T1000 (cell line): Measurements from ENCODE around the gene PLEKHB1.

Source experiments
- DNase-seq: peaks from one replicate; lab custom pipeline; 2025; ENCODE audit warnings: mixed read lengths; lab: John Stamatoyannopoulos, UW

Gene PLEKHB1, protein sequence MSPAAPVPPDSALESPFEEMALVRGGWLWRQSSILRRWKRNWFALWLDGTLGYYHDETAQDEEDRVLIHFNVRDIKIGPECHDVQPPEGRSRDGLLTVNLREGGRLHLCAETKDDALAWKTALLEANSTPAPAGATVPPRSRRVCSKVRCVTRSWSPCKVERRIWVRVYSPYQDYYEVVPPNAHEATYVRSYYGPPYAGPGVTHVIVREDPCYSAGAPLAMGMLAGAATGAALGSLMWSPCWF

GRCh38 chr11:73645972-73646631 lies at the start of gene PLEKHB1:
Gene PLEKHB1, plus strand, starts transcription at chr11:73646581. Its CDS starts 28 bp downstream, at chr11:73646609.
- no peak for DNase-seq

DNA sequence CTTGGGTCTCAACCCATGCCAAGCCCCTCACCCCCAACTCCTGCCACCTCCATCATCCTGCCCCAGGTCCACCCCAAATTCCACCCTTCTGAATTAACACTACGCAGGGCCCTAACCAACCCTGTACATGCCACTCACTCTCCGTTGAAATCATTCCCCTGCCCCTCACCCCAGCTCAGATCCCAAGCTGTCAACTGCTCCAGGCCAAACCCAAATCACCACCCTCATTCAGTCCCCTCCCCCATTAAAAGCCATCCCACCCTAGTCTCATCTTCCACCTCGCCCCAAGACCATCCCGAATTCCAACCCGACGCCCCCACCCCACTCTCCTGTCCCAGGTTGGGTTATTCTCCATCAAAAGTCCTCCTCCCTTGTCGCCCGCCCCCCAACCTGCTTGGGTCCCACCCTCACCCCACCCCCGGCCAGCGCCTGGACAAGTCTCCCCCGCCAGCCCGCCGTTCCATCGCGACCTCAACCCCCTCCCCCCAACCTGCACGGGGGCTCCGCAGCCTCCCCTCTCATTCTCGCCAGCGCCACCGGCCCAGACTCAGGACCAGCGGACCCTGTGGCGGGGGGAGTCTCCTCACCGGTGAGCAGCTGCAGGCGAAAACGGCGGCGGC lies 48.9 kb upstream of the PLEKHB1 start:
- no peak for DNase-seq

DNA sequence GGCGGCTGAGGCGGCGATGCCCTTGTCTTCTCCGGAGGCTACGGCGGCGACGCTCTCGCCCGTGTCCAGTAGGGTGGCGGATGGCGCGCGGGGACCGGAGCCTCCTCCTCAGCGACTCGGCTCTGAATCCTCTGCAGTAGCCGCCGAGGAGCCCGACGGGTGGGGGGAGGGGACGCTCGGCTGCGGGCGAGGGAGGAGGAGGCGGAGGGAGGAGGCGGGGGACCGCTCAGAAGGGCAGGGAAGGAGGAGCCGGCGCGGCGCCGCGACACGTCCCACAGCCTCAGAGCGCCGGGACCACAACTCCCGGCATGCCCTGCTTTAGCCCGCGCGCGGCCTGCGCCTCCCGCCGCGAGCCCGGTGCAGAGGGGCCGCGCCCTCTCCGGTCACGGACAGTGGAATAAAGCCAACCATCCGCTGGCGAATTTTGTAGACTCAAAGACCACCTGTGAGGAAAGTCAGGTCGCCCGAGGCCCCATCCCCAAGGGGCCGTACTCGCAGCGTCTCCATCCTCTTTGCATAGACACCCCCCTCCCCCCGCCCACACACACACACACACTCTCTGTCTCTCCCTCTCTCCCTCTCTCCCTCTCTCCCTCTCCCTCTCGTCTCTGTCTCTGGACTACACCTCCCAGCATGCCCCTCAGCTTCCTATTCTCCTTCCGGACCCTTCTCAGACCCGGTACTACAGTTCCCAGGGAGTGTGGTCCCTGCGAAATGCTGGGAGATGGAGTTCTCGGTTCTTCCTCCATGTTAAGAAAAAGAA lies 48.2 kb upstream of the PLEKHB1 start, which contains the start of gene FAM168A:
TSS of gene FAM168A (minus strand) at position 157 of the 763 bp plus-strand sequence. CDS start 129,638 bp downstream, outside the sequence.
- DNase-seq: peak; percentile 86

GRCh38 chr11:73598719-73599379 lies 47.5 kb upstream of the PLEKHB1 start:
- no peak for DNase-seq

DNA sequence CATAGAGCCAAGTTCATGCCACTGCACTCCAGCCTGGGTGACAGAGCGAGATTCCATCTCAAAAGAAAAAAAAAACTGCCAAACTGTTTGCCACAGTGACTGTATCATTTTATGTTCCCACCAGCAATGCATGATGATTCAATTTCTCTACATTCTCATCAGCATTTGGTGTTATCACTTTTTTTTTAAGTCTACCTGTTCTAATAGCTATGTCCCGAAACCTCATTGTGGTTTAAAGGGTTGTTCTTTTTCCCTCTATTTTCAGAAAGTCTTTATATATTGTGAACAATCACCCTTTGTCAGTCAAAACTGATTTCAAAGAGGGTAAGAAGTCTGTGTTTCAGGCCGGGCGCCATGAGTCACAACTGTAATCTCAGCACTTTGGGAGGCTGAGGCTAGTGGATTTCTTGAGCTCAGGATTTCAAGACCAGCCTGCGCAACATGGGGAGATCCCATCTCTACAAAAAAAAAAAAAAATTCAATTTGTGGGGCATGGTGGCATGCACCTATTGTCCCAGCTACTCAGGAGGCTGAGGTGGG lies 33.7 kb upstream of the PLEKHB1 start:
- DNase-seq: no peak

DNA sequence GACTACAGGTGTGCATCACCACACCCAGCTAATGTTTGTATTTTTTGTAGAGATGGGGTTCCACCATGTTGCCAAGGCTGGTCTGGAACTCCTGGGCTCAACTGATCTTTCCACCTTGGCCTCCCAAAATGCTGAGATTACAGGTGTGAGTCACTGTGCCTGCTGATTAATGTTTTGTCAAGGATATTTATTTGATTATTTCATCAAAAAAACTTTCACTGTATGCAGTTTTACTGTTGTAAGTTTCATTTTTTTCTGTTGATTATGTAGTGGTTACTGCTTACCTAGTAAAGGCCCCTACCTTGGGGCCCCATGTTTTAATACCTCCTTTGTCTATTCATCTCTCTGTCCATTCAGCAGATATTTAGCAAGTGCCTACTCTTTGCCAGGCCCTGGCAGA lies 31.8 kb upstream of the PLEKHB1 start:
- DNase-seq: no peak

- DNase-seq: no peak
Observed at GRCh38 chr11:73622926-73623593, 23.3 kb upstream of the PLEKHB1 start.

- DNase-seq: no peak
Observed at GRCh38 chr11:73623686-73624085, 22.7 kb upstream of the PLEKHB1 start.

DNA sequence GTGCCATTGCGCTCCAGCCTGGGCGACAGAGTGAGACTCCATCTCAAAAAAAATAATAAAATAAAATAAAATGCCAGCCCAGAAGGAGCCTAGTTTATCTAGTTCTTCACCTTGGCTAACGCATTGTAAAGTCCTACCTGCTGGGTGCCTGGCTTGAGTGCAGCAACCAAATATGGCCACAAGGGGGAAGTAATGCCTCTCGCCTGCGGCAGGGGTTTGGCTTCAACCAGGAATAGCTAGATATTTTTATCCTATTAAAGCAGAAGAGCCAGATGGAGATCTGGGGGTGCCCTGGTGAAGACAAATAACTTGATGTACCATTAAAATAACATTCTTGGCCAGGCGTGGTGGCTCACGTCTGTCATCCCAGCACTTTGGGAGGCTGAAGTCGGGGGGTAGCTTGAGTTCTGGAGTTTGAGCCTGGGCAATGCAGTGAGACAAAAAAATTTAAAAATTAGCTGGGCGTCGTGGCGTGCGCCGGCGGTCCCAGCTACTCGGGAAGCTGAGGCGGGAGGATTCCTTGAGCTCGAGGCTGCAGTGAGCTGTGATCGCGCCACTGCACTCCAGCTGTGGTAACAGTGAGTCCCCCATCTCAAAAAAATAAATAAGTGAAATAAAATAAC lies 20.6 kb upstream of the PLEKHB1 start:
- DNase-seq: peak; percentile 5

- DNase-seq: no peak
Observed at GRCh38 chr11:73629907-73630306, 16.5 kb upstream of the PLEKHB1 start.

DNA sequence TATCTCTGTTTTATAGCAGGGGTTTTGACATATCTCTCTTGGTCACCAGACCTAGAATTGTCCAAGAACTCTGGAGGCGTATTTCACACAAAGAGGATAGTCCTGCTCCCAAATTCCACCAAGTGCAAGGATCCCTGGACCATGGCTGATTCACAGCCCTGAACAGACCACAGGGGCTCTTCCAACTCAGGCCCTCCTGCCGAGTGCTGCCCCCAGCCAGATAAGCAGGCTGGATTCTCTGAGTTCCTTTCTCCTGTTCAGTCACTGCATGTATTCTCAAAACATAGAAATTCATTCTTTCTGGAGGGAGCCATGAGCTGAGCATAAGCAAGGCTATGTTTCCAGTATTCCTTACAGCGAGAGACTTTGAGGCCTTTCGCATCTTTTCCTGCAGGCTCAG lies 13.4 kb upstream of the PLEKHB1 start:
- no peak for DNase-seq

- DNase-seq: no peak
Observed at GRCh38 chr11:73633999-73634398, 12.4 kb upstream of the PLEKHB1 start.

GRCh38 chr11:73635721-73636120 lies 10.7 kb upstream of the PLEKHB1 start:
- DNase-seq: no peak

GRCh38 chr11:73636249-73636648 lies 10.1 kb upstream of the PLEKHB1 start:
- no peak for DNase-seq

- no peak for DNase-seq
Observed at GRCh38 chr11:73637012-73637411, 9.4 kb upstream of the PLEKHB1 start.

DNA sequence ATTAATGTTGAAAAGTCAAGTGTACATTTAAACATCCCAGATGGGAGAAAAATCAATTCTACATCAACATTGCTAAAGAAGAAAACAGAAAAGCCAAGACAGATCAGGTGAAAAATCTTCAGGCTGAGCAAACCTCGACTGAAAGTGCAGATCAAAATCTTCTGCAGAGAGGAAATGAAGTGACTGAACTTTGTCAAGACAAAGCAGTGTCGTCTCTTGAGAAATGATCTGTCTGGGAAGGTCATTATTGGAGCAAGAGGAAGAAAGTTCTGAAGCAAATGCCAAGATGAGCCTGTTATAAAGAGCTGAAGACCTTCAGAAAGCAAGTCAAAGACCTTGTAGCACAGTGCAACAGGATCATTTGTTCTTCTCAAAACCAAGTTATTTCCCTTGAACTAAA lies 5.8 kb upstream of the PLEKHB1 start:
- no peak for DNase-seq

DNA sequence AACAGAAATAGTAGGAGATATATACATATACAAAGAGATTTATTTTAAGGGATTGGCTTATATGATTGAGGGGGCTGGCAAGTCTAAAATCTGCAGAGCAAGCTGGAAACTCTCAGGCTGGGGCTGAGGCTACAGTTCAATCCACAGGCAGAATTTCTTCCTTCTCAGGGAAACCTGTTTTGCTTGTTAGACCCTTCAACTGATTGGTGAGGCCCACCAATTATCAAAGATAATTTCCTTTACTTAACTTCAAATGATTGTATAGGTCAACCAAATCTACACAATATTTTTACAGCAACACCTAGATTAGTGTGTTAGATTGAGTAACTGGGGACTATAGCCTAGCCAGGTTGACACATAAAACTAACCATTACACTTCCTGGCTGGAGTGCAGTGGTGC lies 4.7 kb upstream of the PLEKHB1 start:
- no peak for DNase-seq

DNA sequence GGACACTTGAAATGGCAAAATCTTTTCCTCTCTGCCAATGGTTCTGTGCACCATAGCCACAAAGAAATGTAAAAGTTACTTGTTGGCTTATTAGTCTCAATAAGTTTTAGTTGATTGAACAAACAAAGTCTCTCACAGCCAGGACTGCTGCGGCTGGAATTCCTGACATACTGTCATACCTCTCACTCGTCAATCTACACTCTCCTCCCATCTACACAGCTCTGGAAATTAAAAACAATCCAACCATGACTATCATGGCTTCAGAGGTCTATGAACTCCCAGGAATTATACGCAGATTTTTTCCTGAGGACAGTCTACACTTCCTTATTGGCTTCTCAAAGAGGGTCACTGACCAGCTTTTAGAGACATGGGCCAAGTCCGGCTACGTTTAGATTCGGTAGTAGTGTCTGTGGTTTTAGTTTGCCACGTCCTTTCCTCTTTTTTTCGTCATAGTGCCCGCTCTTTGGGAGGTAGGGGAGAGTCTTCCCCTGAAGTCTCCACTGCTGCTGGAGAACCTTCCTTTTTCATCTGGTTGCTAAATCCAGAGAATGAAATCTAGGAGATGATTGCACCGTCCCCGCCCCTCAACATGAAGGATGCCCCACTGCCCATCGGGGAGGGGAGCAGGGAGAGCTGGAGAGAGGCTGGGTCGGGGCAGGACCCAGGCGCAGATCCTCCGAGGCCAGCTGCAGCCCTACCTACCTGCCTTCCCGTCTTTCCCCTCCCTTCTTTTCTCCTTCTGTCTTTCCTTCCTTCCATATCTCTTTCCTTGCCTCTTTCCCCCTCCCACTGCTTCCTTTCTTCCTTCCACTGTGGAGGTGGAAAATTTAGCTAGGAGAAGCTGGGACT lies 1.0 kb upstream of the PLEKHB1 start:
- no peak for DNase-seq

DNA sequence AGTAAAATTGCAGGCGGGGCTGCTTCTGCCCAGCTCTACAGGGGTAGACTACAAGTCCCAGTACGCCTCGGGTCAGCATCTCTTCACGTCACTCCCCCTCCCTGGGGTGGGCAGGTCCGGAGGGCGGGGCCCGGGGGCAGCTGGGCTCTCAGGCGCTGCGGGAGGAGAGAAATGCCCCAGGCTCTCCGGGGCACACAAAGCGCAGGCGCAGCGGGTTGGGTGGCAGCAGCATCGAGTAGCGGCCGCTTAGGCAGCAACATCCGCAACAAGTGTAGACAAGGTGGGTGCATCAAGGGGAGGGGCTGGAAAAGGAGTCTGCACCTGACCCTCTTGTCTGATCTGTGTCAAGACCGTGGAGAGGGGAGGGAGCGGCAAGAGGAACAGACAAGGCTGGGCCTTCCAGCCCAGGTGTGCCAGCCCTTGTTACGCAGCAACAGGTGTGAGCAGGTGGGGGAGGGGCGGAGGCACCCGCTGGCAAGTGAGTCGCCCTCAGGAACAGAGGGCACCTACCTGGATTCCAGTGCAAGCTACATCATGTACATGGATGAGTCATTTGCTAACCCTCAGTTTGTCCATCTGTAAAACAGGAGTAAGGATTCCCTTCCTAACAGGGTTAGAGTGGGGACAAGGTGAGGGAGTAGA lies 1.2 kb downstream of the PLEKHB1 start:
- peak; percentile 78 for DNase-seq
